ENCODE results near the gene ATP2A1. TPM values are rescaled to one million over a fixed set of nuclear protein-coding genes. Genes with fewer than 3 reads are reported as not detected.
A peak's percentile ranks its signal among the peaks of the same experiment; 100 is the strongest.

ATP2A1 gene
- total and polyA plus RNA-seq, 2 experiments from 2014 or later: 0.73 to 4.0 TPM

- no peaks in the 10 kb centered on the region for H3K4me1 ChIP-seq (ENCODE audit: insufficient read depth)
- H3K36me3 ChIP-seq (ENCODE audit: insufficient read depth): 0 out of 2 replicates have a peak, but pooled peaks cover 6% of the 10 kb centered on the region
- H3K9me2 ChIP-seq (ENCODE audit: insufficient read depth): no peaks in the 10 kb centered on the region
- no peak overlapping the region for H3K27ac Mint-ChIP-seq
- H3K4me3 Mint-ChIP-seq: no peak overlapping the region
- no peak overlapping the region for H3K4me3 ChIP-seq
- H3K79me2 ChIP-seq (replicated peaks; ENCODE audit: insufficient read depth): no peaks in the 10 kb centered on the region
- no peaks in the 10 kb centered on the region for H3K9me3 Mint-ChIP-seq
- no peaks in the 10 kb centered on the region for H3K27me3 ChIP-seq (ENCODE audit: insufficient read depth)
- H3F3A ChIP-seq (replicated peaks; ENCODE audit: low read depth): no peaks in the 10 kb centered on the region
- no peak overlapping the region for H3K27ac ChIP-seq (ENCODE audit: low read depth)
- TF ChIP-seq REST (IDR thresholded peaks at IDR 0.05; ENCODE audit: unreplicated experiment) (no peak), ETS1 (IDR thresholded peaks at IDR 0.05) (no peak), EZH2 (IDR thresholded peaks at IDR 0.05; ENCODE audit: low read depth, unreplicated experiment) (no peak), EZH2phosphoT487 (IDR thresholded peaks at IDR 0.05; ENCODE audit: unreplicated experiment) (no peak), ZNF114 (CRISPR knock-in tag; IDR thresholded peaks at IDR 0.05) (no peak), ZNF462 (CRISPR knock-in tag; IDR thresholded peaks at IDR 0.05) (no peak)
- H3K27me3 Mint-ChIP-seq (ENCODE audit: insufficient read depth, low read depth, poor library complexity): peaks cover 6% of the 10 kb centered on the region
- no peaks in the 10 kb centered on the region for H3K4me1 Mint-ChIP-seq
- H3K36me3 Mint-ChIP-seq (ENCODE audit: low read depth): no peaks in the 10 kb centered on the region
- ATAC-seq: peak; percentile 15; the same call in 2 of the 3 replicates
- H3K4me2 ChIP-seq: no peak overlapping the region
- H2AFZ ChIP-seq: no peak overlapping the region
- no peaks in the 10 kb centered on the region for H4K20me1 ChIP-seq (replicated peaks; ENCODE audit: insufficient read depth)
- no peak for DNase-seq (ENCODE audit: low spot score)
These were observed 27.6 kb downstream of the ATP2A1 start for GRCh38 chr16:28905800-28906372.

Data from GM23338 (cell line).